K562 (cell line): Measurements from ENCODE around the gene FBXO27. TPM values are rescaled to one million over a fixed set of nuclear protein-coding genes. Genes with fewer than 3 reads are reported as not detected.
A peak's percentile ranks its signal among the peaks of the same experiment; 100 is the strongest.

Experiments
- FOXK2 ChIP-seq, 2 experiments: fragments of 450-650 bp; IDR thresholded peaks in 1 of 2; conservative IDR thresholded peaks in 1 of 2; 2 replicates each; pipeline ENCODE4 v1.6.1; 2016; ENCODE audit warnings: low read depth in 2 of 2, mild to moderate bottlenecking in 1 of 2
- GTF2B ChIP-seq: IDR thresholded peaks from 2 replicates; pipeline ENCODE4 v1.6.1; 2011; ENCODE audit not compliant: insufficient read length; ENCODE audit errors: extremely low read depth
- HCFC1 ChIP-seq: IDR thresholded peaks from 2 replicates; pipeline ENCODE4 v1.6.1; 2012; ENCODE audit warnings: low read depth, low read length, improper control_type of control experiment
- HDGF ChIP-seq: fragments of 450-650 bp; IDR thresholded peaks from 2 replicates; pipeline ENCODE4 v1.6.1; 2016
- HOMEZ ChIP-seq: fragments of 250-450 bp; sonication (Bioruptor Pico); IDR thresholded peaks from 2 replicates; pipeline ENCODE4 v1.4.0; 2020; ENCODE audit warnings: mild to moderate bottlenecking, moderate library complexity
- IRF9 ChIP-seq: fragments of 450-650 bp; IDR thresholded peaks from 2 replicates; pipeline ENCODE4 v1.6.1; 2016; ENCODE audit warnings: missing biosample characterization, missing genetic modification characterization
- NCOA2 ChIP-seq, 2 experiments: fragments of 450-650 bp; IDR thresholded peaks; 2 replicates each; pipeline ENCODE4 v1.6.1; 2018; ENCODE audit warnings: mild to moderate bottlenecking in 2 of 2, moderate library complexity in 1 of 2; ENCODE audit not compliant: partially characterized antibody in 2 of 2
- NKRF ChIP-seq: fragments of 450-650 bp; IDR thresholded peaks from 2 replicates; pipeline ENCODE4 v1.6.1; 2016; ENCODE audit warnings: borderline replicate concordance
- NUFIP1 ChIP-seq: fragments of 450-650 bp; IDR thresholded peaks from 2 replicates; pipeline ENCODE4 v1.6.1; 2018; ENCODE audit not compliant: partially characterized antibody
- PPARD ChIP-seq: fragments of 250-450 bp; sonication (Bioruptor Pico); IDR thresholded peaks from 2 replicates; pipeline ENCODE4 v1.8.0; 2022; ENCODE audit warnings: inconsistent platforms, mild to moderate bottlenecking, moderate library complexity
- PRDM10 ChIP-seq: fragments of 450-650 bp; IDR thresholded peaks from 2 replicates; pipeline ENCODE4 v1.6.1; 2018; ENCODE audit not compliant: partially characterized antibody
- PRPF4 ChIP-seq: fragments of 200-400 bp; formaldehyde crosslinking; IDR thresholded peaks from one replicate; pipeline ENCODE4 v1.6.1; 2017; ENCODE audit warnings: low read length, low read depth, mild to moderate bottlenecking; ENCODE audit not compliant: insufficient read depth, poor library complexity, severe bottlenecking
- SAFB ChIP-seq: fragments of 200-400 bp; formaldehyde crosslinking; IDR thresholded peaks from 2 replicates; pipeline ENCODE4 v1.6.1; 2017; ENCODE audit warnings: low read depth, low read length, borderline replicate concordance
- SP2 ChIP-seq: IDR thresholded peaks from 2 replicates; pipeline ENCODE4 v1.6.1; 2011; ENCODE audit warnings: mild to moderate bottlenecking, low read depth, low read length, moderate library complexity; ENCODE audit not compliant: poor library complexity, severe bottlenecking; ENCODE audit errors: extremely low read depth
- TCF3 ChIP-seq: sonication (generic); formaldehyde crosslinking; IDR thresholded peaks from 2 replicates; pipeline ENCODE4 v1.4.0; 2020; ENCODE audit warnings: mild to moderate bottlenecking, missing genetic modification reagents
- YBX1 ChIP-seq: fragments of 450-650 bp; IDR thresholded peaks from 2 replicates; pipeline ENCODE4 v1.7.1; 2016; ENCODE audit warnings: mild to moderate bottlenecking
- polyA plus RNA-seq, 8 experiments: library from polyadenylated mRNA; depleted of rRNA in 4 of 8; stranded (reverse) in 5 of 8; unstranded in 3 of 8; fragments of >200 nt; fragmentation: Nextera tagmentation in 2 of 8; fragmentation: Illumina TruSeq in 1 of 8; extraction: Ambion mirVana in 2 of 8; extraction: Trizol in 1 of 8; gene quantifications; 2 replicates each; pipeline versions ENCODE4 v1.2.1 to v1.2.3, GENCODE V29; 2011 to 2014; ENCODE audit warnings: inconsistent platforms in 1 of 8, missing spikeins in 1 of 8
- total RNA-seq, 7 experiments: library from RNA; depleted of rRNA in 6 of 7; stranded (reverse); fragments of >200 nt in 6 of 7; fragmentation: Illumina TruSeq in 2 of 7; extraction: Trizol in 2 of 7; gene quantifications; 2 replicates each; pipeline versions ENCODE4 v1.2.1 to v1.2.3, GENCODE V29; 2011 to 2021; ENCODE audit warnings: low replicate concordance in 1 of 7
- TF ChIP-seq, protein P1 (sequence below): fragments of 250-450 bp; sonication (Bioruptor Pico); IDR thresholded peaks from 2 replicates; pipeline ENCODE4 v1.5.0; 2021

Gene FBXO27
- total and polyA plus RNA-seq, 9 of the 15 experiments (the other 6 are each of a cell fraction or from before 2014, with no cell fraction given): 1.8 to 11.0 (median 6.3) TPM

DNA sequence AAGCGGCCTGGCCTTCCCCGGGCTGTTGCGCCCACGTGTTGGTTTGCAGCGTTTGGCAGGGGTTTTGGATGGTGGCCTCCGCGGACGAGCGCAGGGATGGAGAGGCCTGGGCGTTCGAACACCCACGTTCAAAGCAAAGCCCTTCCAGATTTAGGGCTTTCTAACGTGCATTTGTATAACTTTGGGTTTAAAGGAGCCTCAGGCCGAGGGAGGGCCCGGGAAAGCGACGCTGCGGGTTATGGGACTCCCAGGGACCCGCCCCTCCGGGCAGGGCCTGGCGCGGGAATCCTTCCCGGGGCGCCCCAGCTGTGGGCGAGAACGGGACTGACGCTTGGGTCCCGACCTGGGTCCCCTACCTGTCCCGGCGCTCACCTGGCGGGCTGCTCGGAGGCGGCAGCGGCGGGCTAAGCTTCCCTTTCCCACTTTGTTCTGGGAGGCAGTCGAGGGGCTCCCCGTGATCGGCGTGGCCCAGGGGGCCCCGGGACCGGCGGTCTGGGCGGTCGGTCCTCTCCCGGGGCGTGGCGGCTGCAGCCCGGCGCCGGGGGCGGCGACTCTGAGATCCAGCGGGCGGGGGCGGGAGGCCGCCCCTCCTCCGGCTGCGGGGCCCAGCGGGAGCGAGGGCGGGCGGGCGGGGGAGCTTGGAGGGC lies 57.0 kb downstream of the FBXO27 start, which contains the start of gene FBXO17 (continued):
- no peak for TF ChIP-seq IRF9 (tag)
- TF ChIP-seq, protein P1, sequence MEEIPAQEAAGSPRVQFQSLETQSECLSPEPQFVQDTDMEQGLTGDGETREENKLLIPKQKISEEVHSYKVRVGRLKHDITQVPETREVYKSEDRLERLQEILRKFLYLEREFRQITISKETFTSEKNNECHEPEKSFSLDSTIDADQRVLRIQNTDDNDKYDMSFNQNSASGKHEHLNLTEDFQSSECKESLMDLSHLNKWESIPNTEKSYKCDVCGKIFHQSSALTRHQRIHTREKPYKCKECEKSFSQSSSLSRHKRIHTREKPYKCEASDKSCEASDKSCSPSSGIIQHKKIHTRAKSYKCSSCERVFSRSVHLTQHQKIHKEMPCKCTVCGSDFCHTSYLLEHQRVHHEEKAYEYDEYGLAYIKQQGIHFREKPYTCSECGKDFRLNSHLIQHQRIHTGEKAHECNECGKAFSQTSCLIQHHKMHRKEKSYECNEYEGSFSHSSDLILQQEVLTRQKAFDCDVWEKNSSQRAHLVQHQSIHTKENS: no peak
- no peak for TF ChIP-seq NUFIP1
- no peak for TF ChIP-seq SAFB
- no peak for TF ChIP-seq YBX1
- no peak for TF ChIP-seq FOXK2 (conservative IDR thresholded peaks at IDR 0.05 in 1 of 2, IDR thresholded peaks at IDR 0.05 in 1 of 2; ENCODE audit: low read depth in 2 of 2)
- no peak for TF ChIP-seq PRDM10
- no peak for TF ChIP-seq NCOA2 (IDR thresholded peaks at IDR 0.05; ENCODE audit: partially characterized antibody in 2 of 2)
- no peak for TF ChIP-seq PPARD
- TF ChIP-seq NKRF: peak; percentile 88; the same call in 1 of the 2 replicates
- no peak for TF ChIP-seq TCF3 (CRISPR knock-in tag)
- no peak for TF ChIP-seq HOMEZ (CRISPR knock-in tag)
- TF ChIP-seq HCFC1: no peak
- no peak for TF ChIP-seq HDGF
- no peak for TF ChIP-seq SP2
- TF ChIP-seq GTF2B: no peak
- no peak for TF ChIP-seq PRPF4
